ENCODE data around the gene SAMM50. TPM values are rescaled to one million over a fixed set of nuclear protein-coding genes. Genes with fewer than 3 reads are reported as not detected.

Gene SAMM50
- total RNA-seq, 1 experiment from 2014 or later: 40.8 TPM

- ATAC-seq (no peak), DNase-seq (ENCODE audit: low read depth, low spot score) (no peak)
- ChIA-PET CTCF (no interaction called here), RAD21 (ENCODE audit: low non-redundant PET in 1 of 2, low total read pairs in 2 of 2, uncharacterized antibody in 2 of 2, unreplicated experiment in 2 of 2) (no interaction called here), POLR2A (no interaction called here)
- H3K4me2 ChIP-seq (ENCODE audit: low read length): no peak overlapping the region
- H2AFZ ChIP-seq (ENCODE audit: low read depth, low read length, poor library complexity, severe bottlenecking): no peak overlapping the region
- H3K9me3 ChIP-seq (ENCODE audit: control insufficient read depth in 1 of 2, insufficient read depth in 1 of 2, low read depth in 1 of 2, low read length in 2 of 2): no peaks in the 10 kb centered on the region
- intact Hi-C loops (cut with micrococcal nuclease): no loop called here
- no peak overlapping the region for H3K27ac ChIP-seq (ENCODE audit: low read depth, low read length)
- peaks cover 18% of the 10 kb centered on the region; the same call in 1 of the 2 replicates for H3K79me2 ChIP-seq (ENCODE audit: insufficient read depth, low read length)
- H4K20me1 ChIP-seq (ENCODE audit: insufficient read depth): no peaks in the 10 kb centered on the region
- H3K27me3 ChIP-seq (ENCODE audit: insufficient read depth, low read length): no peaks in the 10 kb centered on the region
- H3K9ac ChIP-seq (ENCODE audit: low read length): no peak overlapping the region
- no peaks in the 10 kb centered on the region for H3K36me3 ChIP-seq (ENCODE audit: control insufficient read depth in 1 of 2, insufficient read depth in 2 of 2, low read length in 2 of 2)
- no peak overlapping the region for H3K4me3 ChIP-seq (replicated peaks in 1 of 2; ENCODE audit: low read depth in 1 of 2, low read length in 2 of 2)
- BruUV-seq (replicated peaks): no TSS peak
- H3K9me2 ChIP-seq (ENCODE audit: insufficient read depth): no peaks in the 10 kb centered on the region
- peaks cover 0 to 9% of the 10 kb centered on the region in 2 experiments; a peak in 1 of 4 replicates for H3K4me1 ChIP-seq (ENCODE audit: control insufficient read depth in 1 of 2, insufficient read depth in 2 of 2, low read length in 2 of 2)
- no peak for TF ChIP-seq POLR2AphosphoS5 (IDR thresholded peaks at IDR 0.05; ENCODE audit: low read depth, low read length)
- TF ChIP-seq FOSL1 (IDR thresholded peaks at IDR 0.05; ENCODE audit: low read depth): no peak
- TF ChIP-seq ELF1 (IDR thresholded peaks at IDR 0.05; ENCODE audit: borderline replicate concordance, low read depth): no peak
- TF ChIP-seq, protein P1, sequence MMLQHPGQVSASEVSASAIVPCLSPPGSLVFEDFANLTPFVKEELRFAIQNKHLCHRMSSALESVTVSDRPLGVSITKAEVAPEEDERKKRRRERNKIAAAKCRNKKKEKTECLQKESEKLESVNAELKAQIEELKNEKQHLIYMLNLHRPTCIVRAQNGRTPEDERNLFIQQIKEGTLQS (IDR thresholded peaks at IDR 0.05): no peak
- TF ChIP-seq, protein P2, sequence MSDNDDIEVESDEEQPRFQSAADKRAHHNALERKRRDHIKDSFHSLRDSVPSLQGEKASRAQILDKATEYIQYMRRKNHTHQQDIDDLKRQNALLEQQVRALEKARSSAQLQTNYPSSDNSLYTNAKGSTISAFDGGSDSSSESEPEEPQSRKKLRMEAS (IDR thresholded peaks at IDR 0.05): no peak
- TF ChIP-seq SP1 (IDR thresholded peaks at IDR 0.05; ENCODE audit: low read depth): no peak
- TF ChIP-seq TCF7L2 (IDR thresholded peaks at IDR 0.05; ENCODE audit: borderline replicate concordance, extremely low read depth, insufficient read depth, insufficient read length): no peak
- no peak for TF ChIP-seq EGR1 (IDR thresholded peaks at IDR 0.05; ENCODE audit: low read depth)
- no peak for TF ChIP-seq ZFX (IDR thresholded peaks at IDR 0.05)
- no peak for TF ChIP-seq CBX3 (IDR thresholded peaks at IDR 0.05; ENCODE audit: low read depth)
- no peak for TF ChIP-seq SIN3A (IDR thresholded peaks at IDR 0.05; ENCODE audit: low read depth)
- TF ChIP-seq, protein P3, sequence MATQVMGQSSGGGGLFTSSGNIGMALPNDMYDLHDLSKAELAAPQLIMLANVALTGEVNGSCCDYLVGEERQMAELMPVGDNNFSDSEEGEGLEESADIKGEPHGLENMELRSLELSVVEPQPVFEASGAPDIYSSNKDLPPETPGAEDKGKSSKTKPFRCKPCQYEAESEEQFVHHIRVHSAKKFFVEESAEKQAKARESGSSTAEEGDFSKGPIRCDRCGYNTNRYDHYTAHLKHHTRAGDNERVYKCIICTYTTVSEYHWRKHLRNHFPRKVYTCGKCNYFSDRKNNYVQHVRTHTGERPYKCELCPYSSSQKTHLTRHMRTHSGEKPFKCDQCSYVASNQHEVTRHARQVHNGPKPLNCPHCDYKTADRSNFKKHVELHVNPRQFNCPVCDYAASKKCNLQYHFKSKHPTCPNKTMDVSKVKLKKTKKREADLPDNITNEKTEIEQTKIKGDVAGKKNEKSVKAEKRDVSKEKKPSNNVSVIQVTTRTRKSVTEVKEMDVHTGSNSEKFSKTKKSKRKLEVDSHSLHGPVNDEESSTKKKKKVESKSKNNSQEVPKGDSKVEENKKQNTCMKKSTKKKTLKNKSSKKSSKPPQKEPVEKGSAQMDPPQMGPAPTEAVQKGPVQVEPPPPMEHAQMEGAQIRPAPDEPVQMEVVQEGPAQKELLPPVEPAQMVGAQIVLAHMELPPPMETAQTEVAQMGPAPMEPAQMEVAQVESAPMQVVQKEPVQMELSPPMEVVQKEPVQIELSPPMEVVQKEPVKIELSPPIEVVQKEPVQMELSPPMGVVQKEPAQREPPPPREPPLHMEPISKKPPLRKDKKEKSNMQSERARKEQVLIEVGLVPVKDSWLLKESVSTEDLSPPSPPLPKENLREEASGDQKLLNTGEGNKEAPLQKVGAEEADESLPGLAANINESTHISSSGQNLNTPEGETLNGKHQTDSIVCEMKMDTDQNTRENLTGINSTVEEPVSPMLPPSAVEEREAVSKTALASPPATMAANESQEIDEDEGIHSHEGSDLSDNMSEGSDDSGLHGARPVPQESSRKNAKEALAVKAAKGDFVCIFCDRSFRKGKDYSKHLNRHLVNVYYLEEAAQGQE (IDR thresholded peaks at IDR 0.05; ENCODE audit: low read depth): no peak
- no peak for TF ChIP-seq EZH2 (IDR thresholded peaks at IDR 0.05)
- TF ChIP-seq EZH2phosphoT487 (IDR thresholded peaks at IDR 0.05; ENCODE audit: borderline replicate concordance): no peak
- TF ChIP-seq RAD21 (IDR thresholded peaks at IDR 0.05; ENCODE audit: low read depth): no peak
Measured at GRCh38 chr22:44029069-44029468, 73.8 kb downstream of the SAMM50 start.
